NCI-H187 treated with DMSO at 0.1 percent for 48 hours (cell line): ENCODE results near the gene RPRD1B.
"Not testable (repeated sequence)": the region's sequence is repeated elsewhere in the genome, so short reads cannot be mapped to it uniquely, and the experiment has no call there.

Experiments
- DNase-seq: peaks from one replicate; lab custom pipeline; 2025; lab: John Stamatoyannopoulos, UW

RPRD1B gene

DNA sequence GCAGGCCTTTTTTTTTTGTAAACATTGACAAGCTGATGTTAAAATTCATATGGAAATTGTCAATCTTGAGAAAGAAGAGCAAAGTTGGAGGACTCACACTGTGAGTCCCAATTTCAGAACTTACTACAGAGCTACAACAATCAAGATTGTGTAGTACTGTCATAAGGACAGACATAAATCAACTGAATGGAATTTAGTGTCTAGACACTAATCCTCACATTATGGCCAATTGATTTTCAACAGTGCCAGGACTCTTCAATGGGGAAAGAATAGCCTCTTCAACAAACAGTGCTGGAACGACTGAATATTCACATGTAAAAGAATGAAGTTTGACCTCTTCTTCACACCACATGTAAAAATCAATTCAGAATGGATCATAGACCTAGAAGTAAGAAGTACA is 70.7 kb downstream of the RPRD1B start:
- no peak for DNase-seq

DNA sequence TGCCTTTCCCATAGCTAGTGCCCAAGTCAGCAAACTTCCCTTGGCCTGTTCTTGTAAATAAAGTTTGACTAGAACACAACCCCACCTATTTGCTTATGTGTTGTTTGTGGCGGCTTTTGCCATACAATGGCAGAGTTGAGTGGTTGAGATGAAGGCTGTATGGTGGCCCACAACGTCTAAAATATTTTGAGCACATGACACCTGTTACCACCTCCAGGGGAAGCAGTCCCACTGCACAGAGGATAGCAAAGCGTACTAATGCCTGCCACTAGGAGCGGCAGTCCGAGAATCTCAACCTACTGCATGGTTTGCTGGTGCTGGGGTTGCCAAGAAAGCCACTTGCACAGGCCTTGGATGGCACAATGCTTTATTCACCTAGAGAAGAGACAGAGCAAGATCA is 72.9 kb downstream of the RPRD1B start:
- DNase-seq = no peak

DNA sequence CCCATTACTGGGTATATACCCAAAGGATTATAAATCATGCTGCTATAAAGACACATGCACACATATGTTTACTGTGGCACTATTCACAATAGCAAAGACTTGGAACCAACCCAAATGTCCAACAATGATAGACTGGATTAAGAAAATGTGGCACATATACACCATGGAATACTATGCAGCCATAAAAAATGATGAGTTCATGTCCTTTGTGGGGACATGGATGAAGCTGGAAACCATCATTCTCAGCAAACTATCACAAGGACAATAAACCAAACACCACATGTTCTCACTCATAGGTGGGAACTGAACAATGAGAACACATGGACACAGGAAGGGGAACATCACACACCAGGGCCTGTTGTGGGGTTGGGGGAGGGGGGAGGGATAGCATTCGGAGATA is 73.8 kb downstream of the RPRD1B start:
- not testable (repeated sequence) for DNase-seq

DNA sequence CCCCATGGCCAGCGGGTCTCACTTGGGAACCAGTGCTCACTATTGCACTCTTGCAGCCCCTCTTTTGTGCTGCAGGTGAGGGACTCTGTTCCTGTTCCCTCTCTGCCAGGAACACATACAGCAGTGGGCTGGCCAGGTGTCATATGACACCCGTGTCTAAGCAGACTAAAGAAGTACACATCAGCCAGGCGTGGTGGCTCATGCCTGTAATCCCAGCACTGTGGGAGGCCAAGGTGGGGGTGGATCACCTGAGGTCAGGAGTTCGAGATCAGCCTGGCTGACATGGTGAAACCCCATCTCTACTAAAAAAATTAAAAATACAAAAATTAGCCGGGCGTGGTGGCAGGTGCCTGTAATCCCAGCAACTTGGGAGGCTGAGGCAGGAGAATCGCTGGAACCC is 74.4 kb downstream of the RPRD1B start:
- not testable (repeated sequence) for DNase-seq

DNA sequence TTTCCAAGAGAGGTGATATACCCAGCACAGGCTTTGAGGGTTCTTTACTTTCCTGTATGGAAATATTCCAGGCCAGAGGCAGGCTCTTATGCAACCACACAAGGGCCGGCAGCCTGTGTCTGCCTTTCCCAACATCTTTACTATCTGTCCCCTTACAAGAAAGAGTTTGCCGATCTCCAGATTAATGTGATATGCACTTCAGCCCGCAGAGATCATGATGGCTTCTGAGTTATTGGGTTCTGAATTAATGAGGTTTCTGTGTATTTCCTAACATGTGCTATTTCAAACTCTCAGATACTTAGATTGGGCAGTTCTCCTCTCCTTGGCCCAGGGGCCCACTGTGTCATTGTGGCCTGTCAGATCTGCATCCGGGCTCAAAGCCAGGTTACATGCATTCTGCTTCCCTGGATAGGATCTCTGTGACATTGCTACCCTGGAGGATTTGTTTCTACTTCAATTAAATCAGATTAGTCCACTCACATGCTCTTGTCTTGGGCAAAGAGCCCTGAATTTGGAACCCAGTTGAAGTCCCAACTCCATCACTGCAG is 75.0 kb downstream of the RPRD1B start:
- no peak for DNase-seq

DNA sequence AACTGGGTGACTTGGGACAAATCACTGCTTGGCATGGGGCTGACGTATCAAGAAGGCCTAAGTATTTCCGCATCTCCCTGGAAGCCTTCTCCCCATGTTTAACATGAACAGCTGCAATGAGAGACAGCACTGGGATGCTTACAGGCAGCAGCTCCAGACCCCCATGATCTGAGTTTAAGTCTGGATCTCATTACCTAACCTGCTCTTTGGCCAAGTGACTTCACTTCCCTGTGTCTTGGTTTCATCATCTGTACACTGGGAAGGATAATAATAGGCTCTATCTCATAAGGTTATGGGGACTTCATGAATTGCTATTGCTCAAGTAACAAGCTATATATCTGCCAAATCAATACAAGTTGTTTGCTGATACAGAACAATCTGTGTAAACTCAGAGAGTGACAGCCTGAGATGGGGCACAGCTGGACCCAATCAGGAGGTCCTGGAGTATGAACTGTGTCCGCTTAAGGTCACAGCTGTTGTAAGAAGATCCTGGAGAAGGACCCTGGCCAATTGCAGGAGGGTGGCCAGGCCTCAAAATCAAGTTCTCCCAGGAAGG is 75.5 kb downstream of the RPRD1B start:
- DNase-seq = no peak

DNA sequence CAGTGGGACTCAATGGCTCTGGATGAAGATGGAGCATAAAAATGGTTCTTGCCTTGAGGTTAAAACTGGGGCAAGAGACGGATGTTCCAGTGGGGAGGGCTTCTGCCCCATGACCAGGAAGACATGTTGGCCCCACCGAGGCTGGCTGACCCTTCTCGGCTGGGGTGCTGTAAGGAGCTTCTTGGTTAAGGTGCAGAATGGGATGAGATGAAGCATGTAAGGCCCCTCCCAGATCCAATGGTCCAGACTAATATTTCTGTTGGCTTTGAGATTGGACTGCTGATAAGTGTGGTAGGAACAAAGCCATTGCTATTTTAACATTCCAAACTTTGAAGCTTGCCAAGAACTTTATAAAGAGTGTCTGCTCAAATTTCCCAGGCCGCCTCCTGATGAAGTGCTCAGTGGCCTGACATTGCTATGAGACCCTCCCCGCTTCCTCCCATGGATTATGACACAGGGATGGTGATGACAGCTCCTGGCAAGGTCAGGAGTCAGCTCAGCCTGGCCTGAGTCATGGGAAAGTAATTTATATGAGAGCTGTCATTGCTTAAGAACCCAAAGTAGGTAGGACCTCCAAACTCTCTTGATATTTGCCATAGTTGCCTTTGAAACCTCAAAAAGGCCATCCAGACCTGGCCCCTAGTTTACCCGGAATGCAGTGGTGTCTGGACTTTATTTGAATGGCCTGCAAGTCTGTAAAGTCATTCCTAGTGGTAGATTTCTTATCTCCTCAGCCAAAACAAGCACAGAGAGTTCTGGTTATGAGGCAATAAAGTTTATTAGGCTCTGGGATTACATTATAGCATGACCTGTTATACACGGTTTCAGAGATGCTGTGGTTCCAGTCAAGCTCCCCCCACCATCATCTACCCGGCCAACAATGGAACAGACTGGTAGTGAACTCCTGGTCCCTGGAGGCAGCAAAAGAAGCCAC is 76.3 kb downstream of the RPRD1B start:
- DNase-seq = no peak

DNA sequence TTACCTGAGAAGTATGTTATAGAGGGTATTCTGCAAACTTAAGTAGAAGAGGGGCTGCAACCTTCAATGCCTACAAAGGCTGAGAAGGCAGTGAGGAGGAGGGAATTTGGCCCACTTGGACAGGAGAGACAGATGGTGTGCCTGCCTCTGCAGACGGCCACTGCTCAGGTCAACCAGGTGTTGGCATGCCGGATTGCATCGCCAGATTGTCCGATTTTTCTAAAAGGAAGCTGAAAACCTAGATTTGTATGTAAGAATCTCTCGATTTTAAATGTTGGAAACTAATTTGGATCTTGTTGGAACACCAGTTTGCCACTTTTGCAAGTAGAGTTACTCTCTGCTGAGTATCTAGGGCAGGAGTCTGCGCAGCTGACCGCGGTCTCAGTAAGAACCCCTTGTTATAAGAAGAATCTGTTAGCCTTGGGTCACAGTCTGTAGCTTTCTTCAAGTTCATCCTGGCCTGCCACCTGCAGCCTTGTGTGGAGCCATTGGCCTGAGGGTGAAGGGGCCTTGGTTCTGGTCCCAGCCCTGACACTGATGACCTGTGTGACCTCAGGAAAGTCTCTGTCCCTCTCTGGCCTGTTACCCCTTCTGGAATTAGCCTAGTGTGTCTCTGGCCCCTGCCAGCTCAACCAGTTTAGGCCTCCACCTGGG is 77.1 kb downstream of the RPRD1B start:
- DNase-seq = no peak

DNA sequence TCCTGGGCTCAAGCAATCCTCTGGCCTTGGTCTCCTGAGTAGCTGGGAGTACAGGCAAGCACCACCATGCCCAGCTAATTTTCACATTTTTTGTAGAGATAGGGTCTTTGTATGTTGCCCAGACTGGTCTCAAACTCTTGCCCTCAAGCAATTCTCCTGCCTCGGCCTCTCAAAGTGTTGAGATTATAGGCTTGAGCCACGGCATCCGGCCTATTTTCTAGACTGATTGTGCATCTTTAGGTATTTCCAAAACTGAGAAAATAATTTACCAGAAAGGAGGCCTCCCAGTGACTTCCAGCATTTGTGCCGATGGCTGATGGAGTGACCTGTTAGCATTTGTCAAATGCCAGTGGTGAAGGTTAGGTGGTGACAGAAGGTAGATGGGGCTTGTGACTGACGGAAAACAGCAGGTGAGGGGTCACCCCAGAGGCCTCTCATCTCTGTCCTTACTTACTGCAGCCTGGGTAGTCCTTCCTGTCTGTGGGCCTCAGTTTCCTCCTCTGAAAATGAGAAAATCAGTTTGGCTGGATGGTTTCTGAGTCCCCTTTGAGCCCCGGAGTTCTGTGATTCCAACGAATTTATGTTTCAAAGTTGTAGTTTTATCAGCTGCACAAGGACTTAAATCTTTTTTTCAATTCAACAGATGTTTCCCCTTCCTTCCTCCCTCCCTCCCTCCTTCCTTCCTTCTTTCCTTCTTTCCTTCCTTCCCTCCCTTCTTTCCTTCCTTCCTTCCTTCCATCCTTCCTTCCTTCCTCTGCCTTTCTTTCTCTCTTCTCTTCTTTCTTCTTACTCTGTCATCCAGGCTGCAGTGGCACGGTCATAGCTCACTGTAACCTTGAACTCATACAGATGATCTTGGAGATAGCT is 78.1 kb downstream of the RPRD1B start:
- no peak for DNase-seq

DNA sequence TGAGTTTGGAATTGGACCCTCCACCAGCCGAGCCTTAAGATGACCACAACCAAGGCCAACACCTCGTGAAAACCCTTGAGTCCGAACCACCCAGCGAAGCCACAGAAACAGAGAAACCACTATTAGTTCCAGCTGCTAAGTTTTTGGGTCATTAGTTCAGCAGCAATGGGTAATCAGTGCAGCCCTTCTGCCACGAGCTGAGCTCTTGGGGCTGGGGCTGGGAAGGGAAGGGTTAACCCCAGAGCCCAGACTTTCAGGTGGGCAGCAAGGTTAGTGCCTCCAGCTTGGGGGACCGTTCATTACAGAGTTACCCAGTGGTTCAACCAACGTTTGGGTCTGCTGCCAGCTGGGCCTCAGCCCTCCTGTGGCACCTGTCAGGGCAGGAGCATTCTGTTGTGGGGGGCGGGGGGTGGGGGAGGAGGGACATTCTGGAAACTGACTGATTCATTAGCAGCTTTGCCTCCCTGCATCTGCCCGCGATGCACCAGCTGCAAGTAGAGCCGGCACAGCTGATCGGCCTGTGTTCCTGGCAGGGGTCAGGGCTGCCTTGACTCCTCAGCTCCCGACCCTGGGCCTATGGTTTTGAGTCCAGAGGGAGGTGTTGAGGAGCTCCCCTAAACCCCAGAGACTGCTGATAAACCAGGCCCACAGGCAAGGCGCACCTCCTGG is 78.8 kb downstream of the RPRD1B start:
- no peak for DNase-seq

DNA sequence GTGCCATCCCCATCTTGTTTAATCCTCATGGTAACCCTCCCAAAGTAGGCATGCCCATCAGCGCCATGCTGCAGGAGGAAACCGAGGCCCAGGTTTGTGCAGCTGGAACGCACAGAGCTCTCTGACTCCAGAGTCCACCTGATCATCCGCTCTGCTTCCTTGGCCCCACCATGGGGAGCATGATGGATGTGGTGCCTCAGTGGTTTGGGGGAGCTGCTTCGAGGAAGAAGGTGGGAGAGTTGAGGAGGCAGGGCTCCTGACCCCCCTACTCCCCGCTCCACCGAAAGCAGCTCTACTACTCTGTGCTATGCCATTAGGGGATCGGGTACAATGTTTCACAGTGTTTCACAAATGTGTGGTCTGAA is 79.4 kb downstream of the RPRD1B start:
- no peak for DNase-seq

DNA sequence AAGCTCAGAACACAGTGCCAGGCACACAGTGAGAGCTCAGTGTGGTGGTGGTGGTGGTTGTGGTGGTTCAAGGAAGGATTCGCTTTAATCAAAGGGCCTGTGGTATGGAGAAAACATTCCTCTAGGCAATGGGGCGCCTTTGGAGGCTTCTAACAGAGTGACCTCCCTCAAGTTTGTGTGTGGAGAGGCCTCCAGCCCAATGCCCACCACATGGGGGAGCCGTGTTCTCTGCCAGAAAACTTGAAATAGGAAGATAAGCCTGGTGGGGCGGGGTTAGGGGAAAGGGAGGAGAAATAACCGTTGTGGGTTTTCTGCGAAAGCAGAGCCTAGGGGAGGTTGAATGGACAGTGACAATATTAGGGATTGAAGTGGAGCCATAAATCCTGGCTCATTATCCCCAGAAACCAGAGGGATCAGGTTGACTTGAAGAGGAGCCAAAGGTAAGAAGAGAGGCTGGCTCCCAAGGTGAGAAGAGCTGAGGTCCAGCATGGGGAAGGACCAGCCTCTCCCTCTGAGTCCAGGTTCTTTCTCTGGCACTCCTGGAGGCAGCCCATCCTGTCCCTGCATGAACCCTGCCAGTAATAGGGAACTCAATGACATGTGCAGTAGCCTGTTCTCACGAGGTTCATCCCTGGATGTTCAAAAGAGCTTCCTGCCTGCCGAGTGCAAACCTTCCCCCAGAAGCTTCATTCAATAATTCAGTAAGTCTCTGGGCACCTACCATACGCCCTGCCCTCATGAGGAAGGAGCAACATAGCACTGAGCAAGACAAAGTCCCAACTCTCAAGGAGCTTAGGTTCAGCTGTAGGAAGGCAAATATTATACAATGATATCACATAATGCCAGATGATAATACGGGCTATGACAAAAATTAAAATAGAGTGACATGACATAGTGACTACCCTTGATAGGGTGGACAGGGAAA is 80.1 kb downstream of the RPRD1B start:
- DNase-seq = no peak

DNA sequence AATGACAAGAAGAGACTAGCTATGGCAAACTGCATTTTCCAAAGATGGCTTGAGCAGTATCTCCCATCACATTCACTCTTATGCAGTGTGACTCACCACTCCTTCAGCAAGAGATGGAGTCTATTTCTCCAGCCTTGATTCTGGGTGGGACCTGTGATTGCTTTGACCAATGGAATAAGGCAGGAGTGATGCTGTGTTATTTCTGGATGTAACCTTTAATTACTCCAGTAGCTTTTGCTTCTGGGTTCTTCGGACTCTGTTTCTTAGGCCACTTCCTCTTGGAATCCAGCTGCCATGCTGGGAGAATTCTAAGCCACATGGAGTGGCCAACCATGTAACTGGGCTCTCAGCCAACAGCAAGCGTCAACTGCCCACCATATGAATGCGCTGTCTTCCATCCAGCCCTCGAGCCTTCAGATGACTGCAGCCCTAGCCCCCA is 80.8 kb downstream of the RPRD1B start:
- no peak for DNase-seq

DNA sequence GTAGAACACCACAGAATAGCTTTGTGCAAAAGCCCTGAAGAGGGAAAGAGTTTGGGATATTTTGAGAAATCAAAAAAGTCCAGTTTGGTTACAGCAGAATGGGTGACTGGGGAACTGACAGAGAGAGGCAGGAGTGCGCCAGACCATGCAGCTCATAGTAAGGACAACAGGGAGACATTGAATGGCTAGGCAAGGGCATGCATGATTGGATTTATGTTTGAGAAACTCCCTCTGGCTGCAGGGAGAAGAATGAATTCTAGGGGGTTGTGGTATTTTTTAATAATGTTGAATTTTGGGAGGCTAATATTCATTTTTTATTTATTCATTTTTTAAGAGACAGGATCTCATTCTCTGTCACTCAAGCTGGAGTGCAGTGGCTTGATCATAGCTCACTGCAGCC is 81.7 kb downstream of the RPRD1B start:
- DNase-seq = no peak

DNA sequence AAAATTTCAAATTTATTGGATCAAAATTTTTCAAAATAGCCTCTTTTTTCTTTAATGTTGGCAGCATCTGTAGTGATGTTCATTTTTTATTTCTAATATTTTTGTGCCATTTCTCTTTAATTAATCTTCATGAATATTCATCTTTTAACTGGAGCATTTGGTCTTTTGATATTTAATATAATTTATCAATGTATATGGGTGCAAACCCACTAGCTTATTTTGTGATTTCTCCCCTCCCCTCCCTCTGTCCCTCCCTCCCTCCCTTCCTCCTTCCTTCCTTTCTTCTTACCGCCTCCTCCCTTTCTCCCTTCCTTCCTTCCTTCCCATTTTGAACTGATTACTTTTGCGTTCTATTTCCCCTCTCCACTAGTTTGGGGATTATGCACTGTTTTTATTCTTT is 82.3 kb downstream of the RPRD1B start:
- DNase-seq = no peak

DNA sequence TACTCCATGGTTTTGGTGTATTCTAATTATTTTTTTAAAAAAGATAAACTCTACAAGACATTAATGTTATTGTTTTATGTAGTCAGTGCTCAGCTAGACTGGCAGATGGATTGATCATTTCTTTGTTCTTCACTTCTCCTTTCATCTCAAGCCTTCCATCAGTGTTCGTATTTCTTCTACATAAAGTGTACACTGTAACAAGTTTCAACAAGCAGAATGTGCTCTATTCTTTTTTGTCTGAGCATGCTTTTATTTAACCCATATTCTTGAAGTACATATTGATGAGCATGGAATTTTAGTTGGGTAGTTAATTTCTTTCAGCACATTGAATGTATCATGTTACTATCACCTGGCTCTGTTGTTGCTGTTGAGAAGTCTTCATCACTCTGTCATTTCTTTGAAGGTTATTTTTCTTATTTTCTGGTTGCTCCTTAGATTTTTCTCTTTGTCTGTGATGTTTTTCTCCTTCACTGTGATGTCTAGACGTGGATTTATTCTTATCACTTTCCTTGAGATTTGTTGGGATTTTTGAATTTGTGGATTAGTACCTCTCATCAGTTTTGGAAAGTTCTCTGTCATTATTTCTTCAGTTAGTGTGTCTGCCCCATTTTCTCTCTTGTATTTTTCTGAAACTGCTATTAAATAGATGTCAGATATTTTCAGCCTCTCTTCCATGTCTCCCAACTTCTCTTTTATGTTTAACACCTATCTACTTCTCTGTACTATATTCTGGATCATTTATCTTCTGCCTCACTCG is 83.0 kb downstream of the RPRD1B start:
- DNase-seq = no peak

DNA sequence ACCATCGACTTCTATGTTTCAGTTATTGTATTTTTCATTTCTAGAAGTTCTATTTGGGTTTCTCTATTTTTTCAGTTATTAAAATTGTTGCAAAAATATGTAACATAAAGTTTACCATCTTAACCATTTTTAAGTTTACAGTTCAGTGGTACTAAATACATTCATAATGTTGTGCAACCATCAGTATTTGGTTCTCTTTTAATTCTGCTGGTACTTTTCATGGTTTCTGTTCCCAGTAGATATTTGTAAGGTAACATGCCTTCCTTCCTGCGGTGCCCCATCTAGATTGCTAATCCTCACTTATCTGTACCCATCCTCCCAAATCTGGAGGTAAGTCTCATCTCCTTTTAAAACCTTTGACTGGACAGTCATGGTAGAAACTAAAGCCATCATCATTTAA is 83.7 kb downstream of the RPRD1B start:
- no peak for DNase-seq

DNA sequence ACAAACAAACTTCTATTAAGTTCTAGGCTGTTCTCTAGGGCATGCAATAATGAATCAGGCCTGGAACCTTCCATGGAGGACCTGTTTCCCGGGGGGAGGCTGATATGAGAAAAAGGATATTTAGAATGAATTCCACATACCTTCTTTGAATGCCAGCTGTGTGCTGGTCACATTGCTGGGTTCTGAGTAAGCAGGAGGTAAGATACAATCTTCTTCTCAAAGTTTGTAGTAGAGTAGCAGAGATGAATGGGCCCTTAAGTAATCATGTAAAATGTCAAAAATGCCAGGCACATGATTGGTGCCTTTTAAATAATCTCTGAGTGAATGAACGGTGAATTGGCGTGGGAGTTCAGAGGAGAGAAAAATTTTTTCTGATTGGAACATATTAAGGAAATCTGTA is 84.1 kb downstream of the RPRD1B start:
- no peak for DNase-seq

DNA sequence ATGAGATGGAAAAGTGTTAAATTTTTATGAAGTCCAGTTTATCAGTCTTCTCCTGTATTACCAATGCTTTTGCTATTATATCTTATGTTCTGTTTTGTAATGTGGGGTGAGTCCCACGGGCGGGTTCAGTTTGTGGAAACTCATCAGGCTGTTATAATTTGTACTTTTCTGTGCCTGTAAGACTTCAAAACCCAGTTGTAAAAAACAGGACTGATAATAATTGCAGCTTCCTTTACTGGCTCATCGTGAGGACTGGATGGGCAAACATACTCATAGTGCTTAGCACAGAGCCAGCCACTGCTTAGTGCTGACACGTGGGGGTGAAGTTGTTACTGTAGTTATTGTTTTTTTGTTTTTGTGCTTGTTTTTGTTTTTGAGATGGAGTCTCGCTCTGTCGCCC is 85.9 kb downstream of the RPRD1B start:
- no peak for DNase-seq

DNA sequence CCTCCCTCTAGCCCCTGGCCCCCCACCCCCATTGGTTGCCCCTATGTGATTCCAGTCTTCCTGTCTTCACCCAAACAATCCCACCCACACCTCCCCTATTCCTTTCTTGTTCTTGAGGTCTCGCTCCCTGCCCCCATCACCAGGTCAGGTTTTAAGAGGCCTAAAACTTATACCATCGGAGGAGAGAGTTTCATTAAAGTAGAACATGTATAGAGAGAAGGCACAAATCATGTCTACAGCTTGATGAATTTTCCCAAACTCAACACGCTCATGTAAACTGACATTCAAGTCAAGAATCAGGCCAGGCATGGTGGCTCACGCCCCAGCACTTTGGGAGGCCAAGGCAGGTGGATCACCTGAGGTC is 87.1 kb downstream of the RPRD1B start:
- DNase-seq = no peak
